ENCODE measurements around the gene MLNR. TPM values are rescaled to one million over a fixed set of nuclear protein-coding genes. Genes with fewer than 3 reads are reported as not detected.
A peak's percentile ranks its signal among the peaks of the same experiment; 100 is the strongest.

MLNR gene
- total RNA-seq, 6 experiments from 2014 or later: not detected

GRCh38 chr13:49210669-49211068, 9.5 kb upstream of the MLNR start:
- intact Hi-C loops (cut with DNase I): no loop called here
- Histone ChIP-seq H3K27me3 (no peaks in the 10 kb centered on the region), H3K4me1 (peaks cover 0 to 18% (median 2%) of the 10 kb centered on the region in 4 donors), H3K9me3 (no peaks in the 10 kb centered on the region), H3K36me3 (peaks cover 0 to 35% (median 12%) of the 10 kb centered on the region in 4 donors), H3K27ac (no peak overlapping the region), H3K4me3 (no peak overlapping the region)
- no peak for DNase-seq
- WGBS (ENCODE audit: insufficient coverage, low coverage, low lambda C conversion rate, missing lambda C conversion rate): 58% methylated on average over 2 of the region's 5 CpGs
- ATAC-seq: no peak
- no peak for TF ChIP-seq CTCF (IDR thresholded peaks at IDR 0.05)
- no peak for TF ChIP-seq POLR2A (IDR thresholded peaks at IDR 0.05)

GRCh38 chr13:49213539-49213938, 6.6 kb upstream of the MLNR start:
- H3K4me1 ChIP-seq: peaks cover 0 to 18% (median 2%) of the 10 kb centered on the region in 4 donors

GRCh38 chr13:49213997-49214916, 5.9 kb upstream of the MLNR start:
- no peak for TF ChIP-seq POLR2A (IDR thresholded peaks at IDR 0.05)
- TF ChIP-seq CTCF (IDR thresholded peaks at IDR 0.05): no peak
- peak overlapping the region in 1 of 3 donors; percentile 54 for H3K27ac ChIP-seq

More at GRCh38 chr13:49213539-49213938, 6.6 kb upstream of the MLNR start:
- Histone ChIP-seq H3K4me3 (no peak overlapping the region), H3K27ac (no peak overlapping the region), H3K36me3 (peaks cover 0 to 11% (median 0%) of the 10 kb centered on the region in 4 donors), H3K9me3 (no peaks in the 10 kb centered on the region), H3K27me3 (no peaks in the 10 kb centered on the region)
- TF ChIP-seq POLR2A (IDR thresholded peaks at IDR 0.05) (no peak), CTCF (IDR thresholded peaks at IDR 0.05) (no peak)
- ATAC-seq (no peak), DNase-seq (no peak)
- intact Hi-C loops (cut with DNase I): no loop called here
- WGBS (ENCODE audit: insufficient coverage, low coverage, low lambda C conversion rate, missing lambda C conversion rate): 100% methylated on average over 1 of the region's 1 CpG

DNA sequence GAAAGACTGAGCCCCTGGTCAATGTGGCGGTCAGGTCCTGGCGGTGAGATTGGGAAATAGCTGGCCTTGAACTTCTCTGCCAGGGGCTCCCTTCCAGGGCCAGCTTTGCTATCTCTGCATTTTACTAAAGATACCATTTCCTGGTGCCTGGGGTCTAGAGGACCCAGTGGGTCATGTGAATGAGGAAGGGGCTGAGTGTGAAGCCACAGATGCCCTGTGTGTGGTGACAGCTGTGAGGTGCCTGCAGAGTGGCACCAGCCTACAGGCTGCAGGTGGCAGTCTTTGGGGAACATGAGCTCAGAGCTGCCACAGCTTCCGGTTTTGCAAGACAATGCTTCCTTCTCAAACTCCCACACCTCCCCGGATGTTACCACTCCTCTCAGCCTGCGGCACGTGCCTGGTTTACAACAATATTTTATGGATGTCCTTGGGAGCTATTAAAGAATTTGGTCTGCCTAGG, 5.2 kb upstream of the MLNR start:
- 18% methylated on average over 6 of the region's 6 CpGs for WGBS (ENCODE audit: insufficient coverage, low coverage, low lambda C conversion rate, missing lambda C conversion rate)
- ATAC-seq (peak; percentile 72 to 82 (median 79)), DNase-seq (peak; percentile 43 to 66 (median 61))
- intact Hi-C loops (cut with DNase I): no loop called here
- TF ChIP-seq CTCF (IDR thresholded peaks at IDR 0.05): peak in 2 of 4 donors; percentile 27 to 32
- TF ChIP-seq POLR2A (IDR thresholded peaks at IDR 0.05): no peak
- Histone ChIP-seq H3K36me3 (peaks cover 0 to under 1% (median 0%) of the 10 kb centered on the region in 4 donors), H3K27ac (peak overlapping the region in 1 of 3 donors; percentile 54), H3K4me1 (peaks cover 0 to 18% (median 2%) of the 10 kb centered on the region in 4 donors), H3K4me3 (no peak overlapping the region), H3K27me3 (no peaks in the 10 kb centered on the region), H3K9me3 (no peaks in the 10 kb centered on the region)

More at GRCh38 chr13:49213997-49214916, 5.9 kb upstream of the MLNR start:
- Histone ChIP-seq H3K9me3 (no peaks in the 10 kb centered on the region), H3K36me3 (peaks cover 0 to 5% (median 0%) of the 10 kb centered on the region in 4 donors), H3K27me3 (no peaks in the 10 kb centered on the region), H3K4me1 (peaks cover 0 to 18% (median 2%) of the 10 kb centered on the region in 4 donors), H3K4me3 (no peak overlapping the region)
- ATAC-seq: peak; percentile 27 to 64 (median 51)
- WGBS (ENCODE audit: insufficient coverage, low coverage, low lambda C conversion rate, missing lambda C conversion rate): 49% methylated on average over 6 of the region's 6 CpGs
- intact Hi-C loops (cut with DNase I): no loop called here
- no peak for DNase-seq

Data from right lobe of liver (tissue), 6 donors.